Measurements from ENCODE around the gene PTPRCAP. TPM values are rescaled to one million over a fixed set of nuclear protein-coding genes. Genes with fewer than 3 reads are reported as not detected.

PTPRCAP gene
- total RNA-seq, 4 donors from 2014 or later, result 13.2 to 78.9 (median 53.9) TPM

DNA sequence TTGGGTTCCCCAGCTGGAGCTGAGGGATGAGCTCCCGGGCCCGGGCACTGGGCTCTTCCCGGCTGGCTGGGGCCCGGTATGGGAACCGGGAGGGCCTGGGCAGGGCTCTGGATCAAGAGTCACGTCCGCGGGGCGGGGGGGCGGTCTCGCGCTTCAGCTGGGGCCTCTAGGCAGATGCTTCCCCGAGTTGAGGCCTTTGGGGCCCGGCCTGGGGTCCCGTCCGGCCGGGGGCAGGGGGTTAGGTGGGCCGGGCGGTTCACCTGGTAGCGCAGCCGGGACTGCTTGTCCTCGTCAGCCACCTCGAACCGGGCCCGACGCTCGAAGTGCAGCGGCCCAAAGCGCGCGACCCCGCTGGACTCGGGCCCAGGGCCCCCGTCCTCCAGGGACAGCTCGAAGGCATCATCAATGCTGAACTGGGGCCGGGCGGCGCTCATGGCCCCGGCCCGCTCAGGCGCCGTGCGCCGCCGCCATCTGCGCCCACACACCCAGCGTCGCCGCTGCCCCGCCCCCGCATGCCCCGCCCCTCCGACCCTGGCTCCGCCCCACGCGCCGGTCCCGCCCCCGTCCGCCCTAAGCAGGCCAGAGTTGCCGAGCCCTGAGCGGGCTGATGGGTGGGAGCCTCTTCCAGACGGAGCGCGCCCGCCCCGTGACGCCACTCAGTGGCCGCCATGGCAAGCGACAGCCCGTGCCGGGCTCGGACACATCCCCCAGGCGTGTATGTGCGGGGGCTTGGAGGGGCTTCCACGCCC is 31.5 kb upstream of the PTPRCAP start, which contains the start of gene TMEM134:
TMEM134 (minus strand) TSS at position 493 of the 749 bp plus-strand sequence; CDS start at position 434, 59 bp downstream.
- Histone ChIP-seq H3K4me3 (peak within 1 kb of the TSS; percentile 53 to 82 (median 80)), H3K27ac (peak within 1 kb of the TSS; percentile 86 to 90 (median 90)), H3K4me1 (peaks cover 20 to 37% (median 32%) of the 10 kb centered on the region in 4 donors), H3K27me3 (no peaks in the 10 kb centered on the region), H3K9me3 (no peaks in the 10 kb centered on the region), H3K36me3 (no peaks in the 10 kb centered on the region)
- DNase-seq, result peak; percentile 94
- in situ Hi-C loops (cut with MboI; ENCODE audit: low pct_ligation_motif_present in 1 of 4, low pct_unique_long_range_greater_than_20kb in 1 of 4, low sequenced_read_pairs in 3 of 4), result no loop called here
- intact Hi-C loops (cut with DNase I; ENCODE audit: low total_unique reads), result no loop called here
- TF ChIP-seq EP300 (IDR thresholded peaks at IDR 0.05; ENCODE audit: low read depth) (no peak), POLR2A (IDR thresholded peaks at IDR 0.05) (peak; percentile 88), POLR2AphosphoS5 (IDR thresholded peaks at IDR 0.05) (peak; percentile 61 to 91 (median 86))
- TF ChIP-seq, protein P1, sequence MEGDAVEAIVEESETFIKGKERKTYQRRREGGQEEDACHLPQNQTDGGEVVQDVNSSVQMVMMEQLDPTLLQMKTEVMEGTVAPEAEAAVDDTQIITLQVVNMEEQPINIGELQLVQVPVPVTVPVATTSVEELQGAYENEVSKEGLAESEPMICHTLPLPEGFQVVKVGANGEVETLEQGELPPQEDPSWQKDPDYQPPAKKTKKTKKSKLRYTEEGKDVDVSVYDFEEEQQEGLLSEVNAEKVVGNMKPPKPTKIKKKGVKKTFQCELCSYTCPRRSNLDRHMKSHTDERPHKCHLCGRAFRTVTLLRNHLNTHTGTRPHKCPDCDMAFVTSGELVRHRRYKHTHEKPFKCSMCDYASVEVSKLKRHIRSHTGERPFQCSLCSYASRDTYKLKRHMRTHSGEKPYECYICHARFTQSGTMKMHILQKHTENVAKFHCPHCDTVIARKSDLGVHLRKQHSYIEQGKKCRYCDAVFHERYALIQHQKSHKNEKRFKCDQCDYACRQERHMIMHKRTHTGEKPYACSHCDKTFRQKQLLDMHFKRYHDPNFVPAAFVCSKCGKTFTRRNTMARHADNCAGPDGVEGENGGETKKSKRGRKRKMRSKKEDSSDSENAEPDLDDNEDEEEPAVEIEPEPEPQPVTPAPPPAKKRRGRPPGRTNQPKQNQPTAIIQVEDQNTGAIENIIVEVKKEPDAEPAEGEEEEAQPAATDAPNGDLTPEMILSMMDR (IDR thresholded peaks at IDR 0.05), result peak; percentile 24 to 61 (median 41)
- WGBS, 2 donors (ENCODE audit: low coverage in 1 of 2), result 1% methylated on average over 25 of the region's 76 CpGs; no CpG with 5 or more reads in 1 of the 2 donors

DNA sequence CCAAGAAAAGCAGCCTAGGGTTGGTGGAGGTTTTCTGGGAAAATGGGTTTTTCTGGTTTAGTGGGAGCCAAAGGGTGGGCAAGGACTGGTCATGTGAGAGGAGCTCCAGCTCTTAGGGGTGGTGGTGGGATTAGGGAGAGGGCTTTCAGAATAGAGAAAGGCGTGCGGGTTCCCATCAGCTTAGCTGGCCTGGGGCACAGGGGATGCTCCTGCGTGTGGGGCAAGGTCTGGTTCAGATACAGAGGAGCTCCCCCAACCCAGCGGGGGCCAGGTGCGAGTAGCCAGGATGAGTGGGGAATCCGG is 30.9 kb upstream of the PTPRCAP start:
- TF ChIP-seq POLR2AphosphoS5 (IDR thresholded peaks at IDR 0.05) (no peak), EP300 (IDR thresholded peaks at IDR 0.05; ENCODE audit: low read depth) (no peak), POLR2A (IDR thresholded peaks at IDR 0.05) (no peak)
- TF ChIP-seq, protein P1 (IDR thresholded peaks at IDR 0.05), result no peak
- Histone ChIP-seq H3K4me1 (peaks cover 22 to 41% (median 35%) of the 10 kb centered on the region in 4 donors), H3K27me3 (no peaks in the 10 kb centered on the region), H3K4me3 (peak overlapping the region; percentile 53 to 82 (median 80)), H3K9me3 (no peaks in the 10 kb centered on the region), H3K27ac (peak overlapping the region; percentile 86 to 90 (median 90)), H3K36me3 (no peaks in the 10 kb centered on the region)
- DNase-seq, result no peak
- intact Hi-C loops (cut with DNase I; ENCODE audit: low total_unique reads) (no loop called here), in situ Hi-C loops (cut with MboI; ENCODE audit: low pct_ligation_motif_present in 1 of 4, low pct_unique_long_range_greater_than_20kb in 1 of 4, low sequenced_read_pairs in 3 of 4) (no loop called here)
- 1% methylated on average over 6 of the region's 6 CpGs; no CpG with 5 or more reads in 1 of the 2 donors for WGBS, 2 donors (ENCODE audit: low coverage in 1 of 2)

DNA sequence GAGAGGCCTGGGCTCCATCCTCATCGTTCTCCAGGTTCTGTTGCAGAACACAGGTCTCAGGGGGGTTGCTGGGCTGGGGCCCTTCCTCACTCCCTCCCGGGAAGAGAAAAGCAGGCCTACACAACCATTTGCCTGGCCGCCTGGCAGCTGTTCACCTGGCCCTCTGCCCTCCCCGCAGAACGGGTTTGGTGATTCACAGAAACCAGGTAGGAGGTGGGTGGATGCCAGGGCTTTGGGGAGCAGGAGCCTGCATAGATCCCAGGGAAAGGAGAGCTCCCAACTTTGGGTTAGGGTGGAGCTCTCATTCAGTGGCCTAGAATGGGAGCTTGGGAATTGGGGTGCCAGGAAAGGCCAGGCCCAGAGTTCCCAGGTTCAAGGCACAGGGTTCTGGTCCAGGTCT is 30.6 kb upstream of the PTPRCAP start:
- no peaks in the 10 kb centered on the region for H3K27me3 ChIP-seq
- DNase-seq, result peak; percentile 80
- WGBS, 2 donors (ENCODE audit: low coverage in 1 of 2), result 28% methylated on average over 5 of the region's 5 CpGs; no CpG with 5 or more reads in 1 of the 2 donors
- TF ChIP-seq EP300 (IDR thresholded peaks at IDR 0.05; ENCODE audit: low read depth), result no peak
- TF ChIP-seq POLR2A (IDR thresholded peaks at IDR 0.05), result peak; percentile 34
- peak in 2 of 3 donors; percentile 41 to 71 for TF ChIP-seq POLR2AphosphoS5 (IDR thresholded peaks at IDR 0.05)
- TF ChIP-seq, protein P1 (IDR thresholded peaks at IDR 0.05), result no peak
- no peaks in the 10 kb centered on the region for H3K36me3 ChIP-seq
- H3K4me3 ChIP-seq, result peak overlapping the region; percentile 53 to 82 (median 80)
- peaks cover 22 to 41% (median 35%) of the 10 kb centered on the region in 4 donors for H3K4me1 ChIP-seq
- H3K27ac ChIP-seq, result peak overlapping the region; percentile 86 to 90 (median 90)
- H3K9me3 ChIP-seq, result no peaks in the 10 kb centered on the region
- in situ Hi-C loops (cut with MboI; ENCODE audit: low pct_ligation_motif_present in 1 of 4, low pct_unique_long_range_greater_than_20kb in 1 of 4, low sequenced_read_pairs in 3 of 4) (no loop called here), intact Hi-C loops (cut with DNase I; ENCODE audit: low total_unique reads) (no loop called here)

GRCh38 chr11:67466962-67467771 is 29.7 kb upstream of the PTPRCAP start:
- H3K27me3 ChIP-seq, result no peaks in the 10 kb centered on the region
- H3K4me1 ChIP-seq, result peaks cover 22 to 41% (median 35%) of the 10 kb centered on the region in 4 donors
- no peaks in the 10 kb centered on the region for H3K9me3 ChIP-seq
- TF ChIP-seq, protein P1 (IDR thresholded peaks at IDR 0.05), result no peak
- TF ChIP-seq POLR2A (IDR thresholded peaks at IDR 0.05) (no peak), POLR2AphosphoS5 (IDR thresholded peaks at IDR 0.05) (no peak), EP300 (IDR thresholded peaks at IDR 0.05; ENCODE audit: low read depth) (no peak)
- H3K36me3 ChIP-seq, result no peaks in the 10 kb centered on the region
- in situ Hi-C loops (cut with MboI; ENCODE audit: low pct_ligation_motif_present in 1 of 4, low pct_unique_long_range_greater_than_20kb in 1 of 4, low sequenced_read_pairs in 3 of 4) (no loop called here), intact Hi-C loops (cut with DNase I; ENCODE audit: low total_unique reads) (no loop called here)
- no peak overlapping the region for H3K4me3 ChIP-seq
- DNase-seq, result no peak
- WGBS, 2 donors (ENCODE audit: low coverage in 1 of 2), result 69 to 100% methylated on average over 1 to 11 of the region's 11 CpGs
- peak overlapping the region; percentile 86 to 90 (median 90) for H3K27ac ChIP-seq

Data from transverse colon (tissue), 4 donors.